Choroid plexus epithelial cell (primary cell): ENCODE measurements around the gene ARL4D.
"Not testable (repeated sequence)": the region's sequence is repeated elsewhere in the genome, so short reads cannot be mapped to it uniquely, and the experiment has no call there.

Experiments used
- DNase-seq: peaks from one replicate; pipeline ENCODE4 v3.0.0-alpha.2; 2010; ENCODE audit warnings: low read depth
- H3K4me3 ChIP-seq: 2 replicates; pipeline ENCODE4 v1.5.1; 2011; ENCODE audit warnings: low read depth, mild to moderate bottlenecking, control low read depth, low read length, moderate library complexity
- CTCF ChIP-seq: conservative IDR thresholded peaks from 2 replicates; pipeline ENCODE4 v1.5.1; 2011; ENCODE audit warnings: low read depth, mild to moderate bottlenecking, control low read depth, inconsistent platforms, low read length, moderate library complexity

Gene ARL4D

GRCh38 chr17:43388359-43389045 lies 10.3 kb upstream of the ARL4D start:
- H3K4me3 ChIP-seq = peak overlapping the region; percentile 67
- TF ChIP-seq CTCF = no peak
- DNase-seq = peak; percentile 96

GRCh38 chr17:43389046-43389947 lies 9.5 kb upstream of the ARL4D start:
- H3K4me3 ChIP-seq = peak overlapping the region; percentile 67
- DNase-seq = peak; percentile 87
- peak; percentile 91 for TF ChIP-seq CTCF

- DNase-seq = no peak
- TF ChIP-seq CTCF = no peak
- H3K4me3 ChIP-seq = no peak overlapping the region
These were observed 6.4 kb upstream of the ARL4D start for GRCh38 chr17:43392397-43392796.

GRCh38 chr17:43393944-43394482 lies 4.8 kb upstream of the ARL4D start:
- H3K4me3 ChIP-seq = no peak overlapping the region
- TF ChIP-seq CTCF = peak; percentile 91
- DNase-seq = peak; percentile 90

GRCh38 chr17:43394696-43395095 lies 4.1 kb upstream of the ARL4D start:
- not testable (repeated sequence) for H3K4me3 ChIP-seq, DNase-seq

- DNase-seq = no peak
- H3K4me3 ChIP-seq = no peak overlapping the region
- TF ChIP-seq CTCF = no peak
These were observed 3.6 kb upstream of the ARL4D start for GRCh38 chr17:43395165-43395564.

- H3K4me3 ChIP-seq = no peak overlapping the region
- no peak for TF ChIP-seq CTCF
- no peak for DNase-seq
These were observed 2.2 kb upstream of the ARL4D start for GRCh38 chr17:43396491-43397060.
